SK-N-SH treated with all-trans-retinoic acid at 6 μM for 48 hours (cell line): ENCODE data around the gene ATP5F1D.
A peak's percentile ranks its signal among the peaks of the same experiment; 100 is the strongest.

Source experiments
- ATAC-seq: fragments of 200-7000 bp; cut with Tn5 transposase; 3 replicates; pipeline ENCODE4 v1.9.1; 2020; ENCODE audit warnings: mild to moderate bottlenecking, moderate library complexity
- BACH2 ChIP-seq: fragments of 250-450 bp; sonication (Bioruptor Pico); IDR thresholded peaks from 2 replicates; pipeline ENCODE4 v1.9.0; 2021; ENCODE audit warnings: mild to moderate bottlenecking, borderline replicate concordance
- CSDC2 ChIP-seq: fragments of 250-450 bp; sonication (Bioruptor Pico); IDR thresholded peaks from 2 replicates; pipeline ENCODE4 v1.5.0; 2020; ENCODE audit warnings: mild to moderate bottlenecking, moderate library complexity
- ESRRG ChIP-seq: fragments of 250-450 bp; sonication (Bioruptor Pico); IDR thresholded peaks from 2 replicates; pipeline ENCODE4 v1.6.1; 2021; ENCODE audit warnings: mild to moderate bottlenecking
- GLIS3 ChIP-seq: fragments of 250-450 bp; sonication (Bioruptor Pico); IDR thresholded peaks from 2 replicates; pipeline ENCODE4 v1.5.0; 2020; ENCODE audit warnings: mild to moderate bottlenecking, moderate library complexity
- ISL1 ChIP-seq: fragments of 250-450 bp; sonication (Bioruptor Pico); IDR thresholded peaks from 2 replicates; pipeline ENCODE4 v2.1.2; 2022; ENCODE audit warnings: mild to moderate bottlenecking, moderate library complexity
- OSR1 ChIP-seq: fragments of 250-450 bp; sonication (Bioruptor Pico); IDR thresholded peaks from 2 replicates; pipeline ENCODE4 v1.8.0; 2022; ENCODE audit warnings: moderate library complexity, mild to moderate bottlenecking, inconsistent platforms
- RARB ChIP-seq: fragments of 250-450 bp; sonication (Bioruptor Pico); IDR thresholded peaks from 2 replicates; pipeline ENCODE4 v1.8.0; 2021; ENCODE audit warnings: mild to moderate bottlenecking, moderate library complexity
- SNAI2 ChIP-seq: fragments of 250-450 bp; sonication (Bioruptor Pico); IDR thresholded peaks from 2 replicates; pipeline ENCODE4 v1.5.0; 2020; ENCODE audit warnings: mild to moderate bottlenecking, moderate library complexity
- TCF4 ChIP-seq: fragments of 250-450 bp; sonication (Bioruptor Pico); IDR thresholded peaks from 2 replicates; pipeline ENCODE4 v1.8.0; 2021; ENCODE audit warnings: mild to moderate bottlenecking, moderate library complexity, borderline replicate concordance
- TOX ChIP-seq: fragments of 250-450 bp; sonication (Bioruptor Pico); IDR thresholded peaks from 2 replicates; pipeline ENCODE4 v1.8.0; 2021; ENCODE audit warnings: mild to moderate bottlenecking, moderate library complexity, borderline replicate concordance
- ZC3H10 ChIP-seq: fragments of 250-450 bp; sonication (Bioruptor Pico); IDR thresholded peaks from 2 replicates; pipeline ENCODE4 v1.5.1; 2021; ENCODE audit warnings: mild to moderate bottlenecking, moderate library complexity
- ZFP3 ChIP-seq: fragments of 250-450 bp; sonication (Bioruptor Pico); IDR thresholded peaks from 2 replicates; pipeline ENCODE4 v1.5.0; 2020; ENCODE audit warnings: mild to moderate bottlenecking, moderate library complexity
- ZFP30 ChIP-seq: fragments of 450-650 bp; formaldehyde crosslinking; IDR thresholded peaks from 2 replicates; pipeline ENCODE4 v1.5.0; 2022; ENCODE audit warnings: mild to moderate bottlenecking, moderate library complexity
- ZNF565 ChIP-seq: fragments of 450-650 bp; formaldehyde crosslinking; conservative IDR thresholded peaks from 2 replicates; pipeline ENCODE4 v1.5.0; 2020; ENCODE audit warnings: low read depth, mild to moderate bottlenecking, moderate library complexity
- ZNF70 ChIP-seq: fragments of 450-650 bp; formaldehyde crosslinking; IDR thresholded peaks from 2 replicates; pipeline ENCODE4 v1.5.0; 2020; ENCODE audit warnings: mild to moderate bottlenecking, moderate library complexity
- ZNF8 ChIP-seq: fragments of 450-650 bp; formaldehyde crosslinking; IDR thresholded peaks from 2 replicates; pipeline ENCODE4 v1.5.0; 2020; ENCODE audit warnings: mild to moderate bottlenecking, moderate library complexity
- TF ChIP-seq, protein P1 (sequence below): fragments of 250-450 bp; sonication (Bioruptor Pico); IDR thresholded peaks from 2 replicates; pipeline ENCODE4 v1.8.0; 2020; ENCODE audit warnings: mild to moderate bottlenecking, moderate library complexity, borderline replicate concordance
- TF ChIP-seq, protein P2 (sequence below): fragments of 250-450 bp; sonication (Bioruptor Pico); IDR thresholded peaks from 2 replicates; pipeline ENCODE4 v1.8.0; 2021; ENCODE audit warnings: low read depth, mild to moderate bottlenecking, moderate library complexity, borderline replicate concordance
- TF ChIP-seq, protein P3 (sequence below): fragments of 250-450 bp; sonication (Bioruptor Pico); IDR thresholded peaks from 2 replicates; pipeline ENCODE4 v1.5.1; 2020; ENCODE audit warnings: low read depth, mild to moderate bottlenecking, moderate library complexity
- TF ChIP-seq, protein P4 (sequence below): fragments of 250-450 bp; sonication (Bioruptor Pico); IDR thresholded peaks from 2 replicates; pipeline ENCODE4 v1.5.1; 2021; ENCODE audit warnings: mild to moderate bottlenecking, moderate library complexity
- TF ChIP-seq, protein P5 (sequence below): fragments of 250-450 bp; sonication (Bioruptor Pico); IDR thresholded peaks from 2 replicates; pipeline ENCODE4 v1.5.0; 2020; ENCODE audit warnings: mild to moderate bottlenecking, moderate library complexity

Gene ATP5F1D

DNA sequence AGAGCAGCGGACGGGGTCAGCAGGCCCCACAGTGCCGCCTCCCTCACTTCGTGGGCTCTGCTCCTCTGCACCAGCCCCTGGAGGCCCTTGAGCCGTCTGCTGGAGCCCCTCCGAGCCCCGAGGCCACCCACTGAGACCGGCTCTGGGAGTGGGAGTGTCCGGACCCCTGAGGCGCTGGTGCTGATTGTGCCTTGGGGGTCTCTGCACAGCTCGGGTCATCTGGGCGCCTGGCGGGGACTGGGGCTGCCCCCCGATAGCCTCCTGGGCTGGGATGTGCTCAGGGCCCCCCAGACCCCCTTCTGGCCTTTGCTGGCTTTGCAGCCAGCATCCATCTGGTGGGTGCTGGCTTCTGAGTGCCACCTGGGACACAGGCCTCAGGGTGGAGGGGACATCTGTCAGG is 19.2 kb upstream of the ATP5F1D start:
- no peak for TF ChIP-seq TOX
- TF ChIP-seq, protein P1, sequence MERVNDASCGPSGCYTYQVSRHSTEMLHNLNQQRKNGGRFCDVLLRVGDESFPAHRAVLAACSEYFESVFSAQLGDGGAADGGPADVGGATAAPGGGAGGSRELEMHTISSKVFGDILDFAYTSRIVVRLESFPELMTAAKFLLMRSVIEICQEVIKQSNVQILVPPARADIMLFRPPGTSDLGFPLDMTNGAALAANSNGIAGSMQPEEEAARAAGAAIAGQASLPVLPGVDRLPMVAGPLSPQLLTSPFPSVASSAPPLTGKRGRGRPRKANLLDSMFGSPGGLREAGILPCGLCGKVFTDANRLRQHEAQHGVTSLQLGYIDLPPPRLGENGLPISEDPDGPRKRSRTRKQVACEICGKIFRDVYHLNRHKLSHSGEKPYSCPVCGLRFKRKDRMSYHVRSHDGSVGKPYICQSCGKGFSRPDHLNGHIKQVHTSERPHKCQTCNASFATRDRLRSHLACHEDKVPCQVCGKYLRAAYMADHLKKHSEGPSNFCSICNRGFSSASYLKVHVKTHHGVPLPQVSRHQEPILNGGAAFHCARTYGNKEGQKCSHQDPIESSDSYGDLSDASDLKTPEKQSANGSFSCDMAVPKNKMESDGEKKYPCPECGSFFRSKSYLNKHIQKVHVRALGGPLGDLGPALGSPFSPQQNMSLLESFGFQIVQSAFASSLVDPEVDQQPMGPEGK (CRISPR knock-in tag): no peak

DNA sequence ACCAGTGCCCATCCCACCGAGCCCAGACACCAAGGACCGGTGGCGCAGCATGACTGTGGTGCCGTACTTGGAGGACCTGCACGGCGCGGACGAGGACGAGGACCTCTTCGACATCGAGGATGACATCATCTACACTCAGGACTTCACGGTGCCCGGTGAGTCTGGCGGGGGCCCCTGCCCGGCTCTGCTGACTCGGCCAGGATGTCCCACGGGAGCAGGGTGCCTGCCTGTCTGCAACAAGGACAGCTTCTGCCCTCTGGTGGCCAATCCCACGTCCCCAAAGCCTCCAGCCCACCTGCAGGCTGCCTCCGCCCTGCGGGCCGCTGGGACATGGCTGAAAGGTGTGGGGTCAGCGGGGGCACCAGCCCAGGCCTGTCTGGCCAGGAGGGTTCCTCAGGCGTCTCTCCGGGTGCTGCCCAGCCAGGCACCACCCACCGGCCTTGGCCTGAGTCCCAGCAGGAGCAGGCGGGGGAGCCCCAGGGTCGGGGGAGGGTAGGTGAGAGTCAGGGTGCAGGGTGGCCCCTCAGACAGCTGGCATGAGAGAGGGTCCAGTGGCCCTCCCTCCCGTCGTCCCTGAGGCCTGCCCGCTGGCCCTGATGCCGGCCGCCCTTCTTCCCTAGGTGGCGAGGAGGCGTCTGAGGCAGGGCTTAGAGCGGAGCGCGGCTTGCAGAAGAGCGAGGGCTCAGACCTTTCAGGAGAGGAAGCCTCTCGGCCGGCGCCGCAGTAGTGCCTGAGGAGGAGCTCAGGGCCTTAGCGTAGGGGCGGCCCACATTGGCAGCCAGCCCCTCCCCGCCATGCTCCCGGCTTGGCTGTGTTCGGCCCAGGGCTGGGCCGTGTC is 18.3 kb upstream of the ATP5F1D start:
- ATAC-seq: peak; percentile 57
- TF ChIP-seq ESRRG (CRISPR knock-in tag) (no peak), ZFP3 (CRISPR knock-in tag) (no peak), CSDC2 (CRISPR knock-in tag) (no peak), ZNF8 (CRISPR knock-in tag) (no peak), ZNF565 (CRISPR knock-in tag) (no peak), GLIS3 (CRISPR knock-in tag) (no peak), ISL1 (no peak), TCF4 (CRISPR knock-in tag) (no peak), BACH2 (no peak), ZFP30 (CRISPR knock-in tag) (no peak), ZC3H10 (CRISPR knock-in tag) (no peak), SNAI2 (no peak), ZNF70 (CRISPR knock-in tag) (no peak), OSR1 (CRISPR knock-in tag) (no peak), RARB (CRISPR knock-in tag) (no peak)
- TF ChIP-seq, protein P2, sequence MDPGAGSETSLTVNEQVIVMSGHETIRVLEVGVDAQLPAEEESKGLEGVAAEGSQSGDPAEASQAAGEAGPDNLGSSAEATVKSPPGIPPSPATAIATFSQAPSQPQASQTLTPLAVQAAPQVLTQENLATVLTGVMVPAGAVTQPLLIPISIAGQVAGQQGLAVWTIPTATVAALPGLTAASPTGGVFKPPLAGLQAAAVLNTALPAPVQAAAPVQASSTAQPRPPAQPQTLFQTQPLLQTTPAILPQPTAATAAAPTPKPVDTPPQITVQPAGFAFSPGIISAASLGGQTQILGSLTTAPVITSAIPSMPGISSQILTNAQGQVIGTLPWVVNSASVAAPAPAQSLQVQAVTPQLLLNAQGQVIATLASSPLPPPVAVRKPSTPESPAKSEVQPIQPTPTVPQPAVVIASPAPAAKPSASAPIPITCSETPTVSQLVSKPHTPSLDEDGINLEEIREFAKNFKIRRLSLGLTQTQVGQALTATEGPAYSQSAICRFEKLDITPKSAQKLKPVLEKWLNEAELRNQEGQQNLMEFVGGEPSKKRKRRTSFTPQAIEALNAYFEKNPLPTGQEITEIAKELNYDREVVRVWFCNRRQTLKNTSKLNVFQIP (CRISPR knock-in tag): no peak
- TF ChIP-seq, protein P3, sequence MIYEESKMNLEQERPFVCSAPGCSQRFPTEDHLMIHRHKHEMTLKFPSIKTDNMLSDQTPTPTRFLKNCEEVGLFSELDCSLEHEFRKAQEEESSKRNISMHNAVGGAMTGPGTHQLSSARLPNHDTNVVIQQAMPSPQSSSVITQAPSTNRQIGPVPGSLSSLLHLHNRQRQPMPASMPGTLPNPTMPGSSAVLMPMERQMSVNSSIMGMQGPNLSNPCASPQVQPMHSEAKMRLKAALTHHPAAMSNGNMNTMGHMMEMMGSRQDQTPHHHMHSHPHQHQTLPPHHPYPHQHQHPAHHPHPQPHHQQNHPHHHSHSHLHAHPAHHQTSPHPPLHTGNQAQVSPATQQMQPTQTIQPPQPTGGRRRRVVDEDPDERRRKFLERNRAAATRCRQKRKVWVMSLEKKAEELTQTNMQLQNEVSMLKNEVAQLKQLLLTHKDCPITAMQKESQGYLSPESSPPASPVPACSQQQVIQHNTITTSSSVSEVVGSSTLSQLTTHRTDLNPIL (CRISPR knock-in tag): no peak
- TF ChIP-seq, protein P4, sequence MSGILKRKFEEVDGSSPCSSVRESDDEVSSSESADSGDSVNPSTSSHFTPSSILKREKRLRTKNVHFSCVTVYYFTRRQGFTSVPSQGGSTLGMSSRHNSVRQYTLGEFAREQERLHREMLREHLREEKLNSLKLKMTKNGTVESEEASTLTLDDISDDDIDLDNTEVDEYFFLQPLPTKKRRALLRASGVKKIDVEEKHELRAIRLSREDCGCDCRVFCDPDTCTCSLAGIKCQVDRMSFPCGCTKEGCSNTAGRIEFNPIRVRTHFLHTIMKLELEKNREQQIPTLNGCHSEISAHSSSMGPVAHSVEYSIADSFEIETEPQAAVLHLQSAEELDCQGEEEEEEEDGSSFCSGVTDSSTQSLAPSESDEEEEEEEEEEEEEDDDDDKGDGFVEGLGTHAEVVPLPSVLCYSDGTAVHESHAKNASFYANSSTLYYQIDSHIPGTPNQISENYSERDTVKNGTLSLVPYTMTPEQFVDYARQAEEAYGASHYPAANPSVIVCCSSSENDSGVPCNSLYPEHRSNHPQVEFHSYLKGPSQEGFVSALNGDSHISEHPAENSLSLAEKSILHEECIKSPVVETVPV: no peak
- TF ChIP-seq, protein P1 (CRISPR knock-in tag): no peak
- TF ChIP-seq, protein P5, sequence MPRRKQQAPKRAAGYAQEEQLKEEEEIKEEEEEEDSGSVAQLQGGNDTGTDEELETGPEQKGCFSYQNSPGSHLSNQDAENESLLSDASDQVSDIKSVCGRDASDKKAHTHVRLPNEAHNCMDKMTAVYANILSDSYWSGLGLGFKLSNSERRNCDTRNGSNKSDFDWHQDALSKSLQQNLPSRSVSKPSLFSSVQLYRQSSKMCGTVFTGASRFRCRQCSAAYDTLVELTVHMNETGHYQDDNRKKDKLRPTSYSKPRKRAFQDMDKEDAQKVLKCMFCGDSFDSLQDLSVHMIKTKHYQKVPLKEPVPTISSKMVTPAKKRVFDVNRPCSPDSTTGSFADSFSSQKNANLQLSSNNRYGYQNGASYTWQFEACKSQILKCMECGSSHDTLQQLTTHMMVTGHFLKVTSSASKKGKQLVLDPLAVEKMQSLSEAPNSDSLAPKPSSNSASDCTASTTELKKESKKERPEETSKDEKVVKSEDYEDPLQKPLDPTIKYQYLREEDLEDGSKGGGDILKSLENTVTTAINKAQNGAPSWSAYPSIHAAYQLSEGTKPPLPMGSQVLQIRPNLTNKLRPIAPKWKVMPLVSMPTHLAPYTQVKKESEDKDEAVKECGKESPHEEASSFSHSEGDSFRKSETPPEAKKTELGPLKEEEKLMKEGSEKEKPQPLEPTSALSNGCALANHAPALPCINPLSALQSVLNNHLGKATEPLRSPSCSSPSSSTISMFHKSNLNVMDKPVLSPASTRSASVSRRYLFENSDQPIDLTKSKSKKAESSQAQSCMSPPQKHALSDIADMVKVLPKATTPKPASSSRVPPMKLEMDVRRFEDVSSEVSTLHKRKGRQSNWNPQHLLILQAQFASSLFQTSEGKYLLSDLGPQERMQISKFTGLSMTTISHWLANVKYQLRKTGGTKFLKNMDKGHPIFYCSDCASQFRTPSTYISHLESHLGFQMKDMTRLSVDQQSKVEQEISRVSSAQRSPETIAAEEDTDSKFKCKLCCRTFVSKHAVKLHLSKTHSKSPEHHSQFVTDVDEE (CRISPR knock-in tag): no peak

More for the DNA sequence above, 19.2 kb upstream of the ATP5F1D start:
- ATAC-seq: no peak
